WTC11 (cell line): Measurements from ENCODE around the gene LMF2.

Experiments used
- FOXP1 ChIP-seq: sonication (generic); formaldehyde crosslinking; IDR thresholded peaks from 2 replicates; pipeline ENCODE4 v1.8.0; 2022; ENCODE audit warnings: missing genetic modification reagents, mild to moderate bottlenecking, moderate library complexity, borderline replicate concordance
- KAT7 ChIP-seq: sonication (generic); formaldehyde crosslinking; IDR thresholded peaks from 2 replicates; pipeline ENCODE4 v1.8.1; 2023; ENCODE audit warnings: missing genetic modification reagents, mild to moderate bottlenecking, borderline replicate concordance
- MXD4 ChIP-seq: fragments of 250-450 bp; sonication (Bioruptor Pico); IDR thresholded peaks from 2 replicates; pipeline ENCODE4 v1.8.0; 2021; ENCODE audit warnings: mild to moderate bottlenecking, moderate library complexity, borderline replicate concordance
- NR2C2 ChIP-seq: sonication (generic); formaldehyde crosslinking; IDR thresholded peaks from 2 replicates; pipeline ENCODE4 v1.8.0; 2022; ENCODE audit warnings: mild to moderate bottlenecking, missing genetic modification reagents
- NR3C1 ChIP-seq: sonication (generic); formaldehyde crosslinking; conservative IDR thresholded peaks from 2 replicates; pipeline ENCODE4 v1.8.1; 2023; ENCODE audit warnings: low read depth, mild to moderate bottlenecking, missing genetic modification reagents
- SP1 ChIP-seq: sonication (generic); formaldehyde crosslinking; conservative IDR thresholded peaks from 2 replicates; pipeline ENCODE4 v1.8.1; 2022; ENCODE audit warnings: missing genetic modification reagents
- TCF7 ChIP-seq: sonication (generic); formaldehyde crosslinking; IDR thresholded peaks from 2 replicates; pipeline ENCODE4 v1.8.0; 2022; ENCODE audit warnings: mild to moderate bottlenecking, low read depth, missing genetic modification reagents, moderate library complexity
- TP53 ChIP-seq: sonication (generic); formaldehyde crosslinking; IDR thresholded peaks from 2 replicates; pipeline ENCODE4 v1.8.1; 2023; ENCODE audit warnings: mild to moderate bottlenecking, missing genetic modification reagents
- ZNF232 ChIP-seq: sonication (generic); formaldehyde crosslinking; IDR thresholded peaks from 2 replicates; pipeline ENCODE4 v1.8.0; 2022; ENCODE audit warnings: mild to moderate bottlenecking, missing genetic modification reagents
- TF ChIP-seq, protein P1 (sequence below): fragments of 200-600 bp; IDR thresholded peaks from 2 replicates; pipeline ENCODE4 v1.8.0; 2022; ENCODE audit warnings: antibody characterized with exemption
- TF ChIP-seq, protein P2 (sequence below): sonication (generic); formaldehyde crosslinking; IDR thresholded peaks from 2 replicates; pipeline ENCODE4 v1.8.0; 2022; ENCODE audit warnings: mild to moderate bottlenecking, missing genetic modification reagents
- TF ChIP-seq, protein P3 (sequence below): sonication (generic); formaldehyde crosslinking; IDR thresholded peaks from 2 replicates; pipeline ENCODE4 v1.8.1; 2022; ENCODE audit warnings: low read depth, missing genetic modification reagents, borderline replicate concordance
- TF ChIP-seq, protein P4 (sequence below): sonication (generic); formaldehyde crosslinking; IDR thresholded peaks from 2 replicates; pipeline ENCODE4 v1.8.0; 2022; ENCODE audit warnings: mild to moderate bottlenecking, missing genetic modification reagents
- TF ChIP-seq, protein P5 (sequence below): sonication (generic); formaldehyde crosslinking; IDR thresholded peaks from 2 replicates; pipeline ENCODE4 v1.8.1; 2022; ENCODE audit warnings: missing genetic modification reagents, borderline replicate concordance

DNA sequence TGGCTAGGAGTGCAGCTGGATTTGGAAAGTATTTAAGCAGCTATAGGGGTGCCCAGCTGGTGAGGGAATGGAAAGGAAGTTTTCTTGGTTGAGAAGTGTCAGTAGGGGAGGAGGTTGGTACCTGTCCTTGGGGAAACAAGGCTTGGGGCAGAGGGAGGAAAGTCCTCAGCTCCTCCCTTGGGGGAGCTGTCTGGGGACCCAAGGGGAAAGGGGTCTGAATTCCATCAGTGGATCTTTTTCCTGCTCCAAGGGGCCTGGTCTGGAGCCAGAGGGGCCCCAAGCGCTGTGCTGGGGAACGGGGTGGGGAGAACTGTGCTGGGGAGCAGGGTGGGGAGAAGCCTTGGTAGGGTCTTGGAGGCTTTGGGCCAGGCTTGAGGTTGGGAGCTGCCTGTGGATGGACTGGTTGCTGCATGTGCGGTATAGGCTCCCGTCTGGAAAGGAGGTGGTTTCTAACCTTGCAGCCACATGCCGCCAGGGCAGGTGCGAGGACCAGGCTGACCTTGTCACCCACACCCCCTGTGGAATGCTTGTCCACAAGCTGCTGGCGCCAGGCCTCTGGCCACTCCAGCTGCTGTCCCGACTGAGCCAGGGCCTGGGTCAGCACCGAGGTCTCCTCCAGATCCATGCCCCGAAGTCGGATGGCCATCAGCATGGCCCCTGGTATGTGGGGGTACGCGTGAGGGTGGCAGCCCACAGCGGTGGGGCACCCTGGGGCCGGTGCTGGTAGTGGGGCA is 21.3 kb upstream of the LMF2 start:
- TF ChIP-seq TCF7 (CRISPR knock-in tag): no peak
- TF ChIP-seq, protein P1, sequence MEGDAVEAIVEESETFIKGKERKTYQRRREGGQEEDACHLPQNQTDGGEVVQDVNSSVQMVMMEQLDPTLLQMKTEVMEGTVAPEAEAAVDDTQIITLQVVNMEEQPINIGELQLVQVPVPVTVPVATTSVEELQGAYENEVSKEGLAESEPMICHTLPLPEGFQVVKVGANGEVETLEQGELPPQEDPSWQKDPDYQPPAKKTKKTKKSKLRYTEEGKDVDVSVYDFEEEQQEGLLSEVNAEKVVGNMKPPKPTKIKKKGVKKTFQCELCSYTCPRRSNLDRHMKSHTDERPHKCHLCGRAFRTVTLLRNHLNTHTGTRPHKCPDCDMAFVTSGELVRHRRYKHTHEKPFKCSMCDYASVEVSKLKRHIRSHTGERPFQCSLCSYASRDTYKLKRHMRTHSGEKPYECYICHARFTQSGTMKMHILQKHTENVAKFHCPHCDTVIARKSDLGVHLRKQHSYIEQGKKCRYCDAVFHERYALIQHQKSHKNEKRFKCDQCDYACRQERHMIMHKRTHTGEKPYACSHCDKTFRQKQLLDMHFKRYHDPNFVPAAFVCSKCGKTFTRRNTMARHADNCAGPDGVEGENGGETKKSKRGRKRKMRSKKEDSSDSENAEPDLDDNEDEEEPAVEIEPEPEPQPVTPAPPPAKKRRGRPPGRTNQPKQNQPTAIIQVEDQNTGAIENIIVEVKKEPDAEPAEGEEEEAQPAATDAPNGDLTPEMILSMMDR: no peak
- TF ChIP-seq, protein P2, sequence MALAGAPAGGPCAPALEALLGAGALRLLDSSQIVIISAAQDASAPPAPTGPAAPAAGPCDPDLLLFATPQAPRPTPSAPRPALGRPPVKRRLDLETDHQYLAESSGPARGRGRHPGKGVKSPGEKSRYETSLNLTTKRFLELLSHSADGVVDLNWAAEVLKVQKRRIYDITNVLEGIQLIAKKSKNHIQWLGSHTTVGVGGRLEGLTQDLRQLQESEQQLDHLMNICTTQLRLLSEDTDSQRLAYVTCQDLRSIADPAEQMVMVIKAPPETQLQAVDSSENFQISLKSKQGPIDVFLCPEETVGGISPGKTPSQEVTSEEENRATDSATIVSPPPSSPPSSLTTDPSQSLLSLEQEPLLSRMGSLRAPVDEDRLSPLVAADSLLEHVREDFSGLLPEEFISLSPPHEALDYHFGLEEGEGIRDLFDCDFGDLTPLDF (CRISPR knock-in tag): no peak
- no peak for TF ChIP-seq SP1 (CRISPR knock-in tag)
- no peak for TF ChIP-seq MXD4
- no peak for TF ChIP-seq ZNF232 (CRISPR knock-in tag)
- no peak for TF ChIP-seq NR3C1 (CRISPR knock-in tag)
- TF ChIP-seq, protein P3, sequence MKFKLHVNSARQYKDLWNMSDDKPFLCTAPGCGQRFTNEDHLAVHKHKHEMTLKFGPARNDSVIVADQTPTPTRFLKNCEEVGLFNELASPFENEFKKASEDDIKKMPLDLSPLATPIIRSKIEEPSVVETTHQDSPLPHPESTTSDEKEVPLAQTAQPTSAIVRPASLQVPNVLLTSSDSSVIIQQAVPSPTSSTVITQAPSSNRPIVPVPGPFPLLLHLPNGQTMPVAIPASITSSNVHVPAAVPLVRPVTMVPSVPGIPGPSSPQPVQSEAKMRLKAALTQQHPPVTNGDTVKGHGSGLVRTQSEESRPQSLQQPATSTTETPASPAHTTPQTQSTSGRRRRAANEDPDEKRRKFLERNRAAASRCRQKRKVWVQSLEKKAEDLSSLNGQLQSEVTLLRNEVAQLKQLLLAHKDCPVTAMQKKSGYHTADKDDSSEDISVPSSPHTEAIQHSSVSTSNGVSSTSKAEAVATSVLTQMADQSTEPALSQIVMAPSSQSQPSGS (CRISPR knock-in tag): no peak
- TF ChIP-seq, protein P4, sequence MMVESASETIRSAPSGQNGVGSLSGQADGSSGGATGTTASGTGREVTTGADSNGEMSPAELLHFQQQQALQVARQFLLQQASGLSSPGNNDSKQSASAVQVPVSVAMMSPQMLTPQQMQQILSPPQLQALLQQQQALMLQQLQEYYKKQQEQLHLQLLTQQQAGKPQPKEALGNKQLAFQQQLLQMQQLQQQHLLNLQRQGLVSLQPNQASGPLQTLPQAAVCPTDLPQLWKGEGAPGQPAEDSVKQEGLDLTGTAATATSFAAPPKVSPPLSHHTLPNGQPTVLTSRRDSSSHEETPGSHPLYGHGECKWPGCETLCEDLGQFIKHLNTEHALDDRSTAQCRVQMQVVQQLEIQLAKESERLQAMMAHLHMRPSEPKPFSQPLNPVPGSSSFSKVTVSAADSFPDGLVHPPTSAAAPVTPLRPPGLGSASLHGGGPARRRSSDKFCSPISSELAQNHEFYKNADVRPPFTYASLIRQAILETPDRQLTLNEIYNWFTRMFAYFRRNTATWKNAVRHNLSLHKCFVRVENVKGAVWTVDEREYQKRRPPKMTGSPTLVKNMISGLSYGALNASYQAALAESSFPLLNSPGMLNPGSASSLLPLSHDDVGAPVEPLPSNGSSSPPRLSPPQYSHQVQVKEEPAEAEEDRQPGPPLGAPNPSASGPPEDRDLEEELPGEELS (CRISPR knock-in tag): no peak
- TF ChIP-seq NR2C2 (CRISPR knock-in tag): 0 out of 2 replicates have a peak, but pooled peaks have one; percentile 47
- TF ChIP-seq, protein P5, sequence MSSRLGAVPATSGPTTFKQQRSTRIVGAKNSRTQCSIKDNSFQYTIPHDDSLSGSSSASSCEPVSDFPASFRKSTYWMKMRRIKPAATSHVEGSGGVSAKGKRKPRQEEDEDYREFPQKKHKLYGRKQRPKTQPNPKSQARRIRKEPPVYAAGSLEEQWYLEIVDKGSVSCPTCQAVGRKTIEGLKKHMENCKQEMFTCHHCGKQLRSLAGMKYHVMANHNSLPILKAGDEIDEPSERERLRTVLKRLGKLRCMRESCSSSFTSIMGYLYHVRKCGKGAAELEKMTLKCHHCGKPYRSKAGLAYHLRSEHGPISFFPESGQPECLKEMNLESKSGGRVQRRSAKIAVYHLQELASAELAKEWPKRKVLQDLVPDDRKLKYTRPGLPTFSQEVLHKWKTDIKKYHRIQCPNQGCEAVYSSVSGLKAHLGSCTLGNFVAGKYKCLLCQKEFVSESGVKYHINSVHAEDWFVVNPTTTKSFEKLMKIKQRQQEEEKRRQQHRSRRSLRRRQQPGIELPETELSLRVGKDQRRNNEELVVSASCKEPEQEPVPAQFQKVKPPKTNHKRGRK (CRISPR knock-in tag): no peak
- no peak for TF ChIP-seq KAT7
- no peak for TF ChIP-seq TP53 (CRISPR knock-in tag)
- no peak for TF ChIP-seq FOXP1
